K562 (cell line): Measurements from ENCODE around the gene CREB3L2. TPM values are rescaled to one million over a fixed set of nuclear protein-coding genes. Genes with fewer than 3 reads are reported as not detected.
A peak's percentile ranks its signal among the peaks of the same experiment; 100 is the strongest.

Source experiments
- ADNP ChIP-seq: fragments of 200-800 bp; sonication (Bioruptor generic); IDR thresholded peaks from 2 replicates; pipeline ENCODE4 v1.6.1; 2016; ENCODE audit warnings: missing genetic modification characterization, missing compliant biosample characterization
- ARHGAP35 ChIP-seq: fragments of 450-650 bp; IDR thresholded peaks from 2 replicates; pipeline ENCODE4 v1.6.1; 2018; ENCODE audit not compliant: partially characterized antibody
- ATF6 ChIP-seq: sonication (generic); formaldehyde crosslinking; IDR thresholded peaks from 2 replicates; pipeline ENCODE4 v1.4.0; 2020; ENCODE audit warnings: mild to moderate bottlenecking, missing genetic modification reagents
- DMBX1 ChIP-seq: fragments of 250-450 bp; sonication (Bioruptor Pico); IDR thresholded peaks from 2 replicates; pipeline ENCODE4 v1.8.0; 2022; ENCODE audit warnings: inconsistent platforms, mild to moderate bottlenecking, moderate library complexity, borderline replicate concordance
- GTF2F1 ChIP-seq: IDR thresholded peaks from 2 replicates; pipeline ENCODE4 v1.6.1; 2011; ENCODE audit warnings: low read depth, low read length, improper control_type of control experiment
- MTA3 ChIP-seq: fragments of 450-650 bp; formaldehyde crosslinking; IDR thresholded peaks from 2 replicates; pipeline ENCODE4 v1.6.1; 2017; ENCODE audit warnings: mild to moderate bottlenecking, borderline replicate concordance
- NR2C1 ChIP-seq, 2 experiments: fragments of 450-650 bp; IDR thresholded peaks; 2 replicates each; pipeline ENCODE4 v1.6.1; 2017; ENCODE audit warnings: mild to moderate bottlenecking in 2 of 2, antibody characterized with exemption in 1 of 2, inconsistent platforms in 1 of 2, missing compliant biosample characterization in 1 of 2, missing genetic modification characterization in 1 of 2
- NR2C2 ChIP-seq, 2 experiments: fragments of 200-800 bp in 1 of 2; sonication (Bioruptor generic) in 1 of 2; sonication (generic) in 1 of 2; formaldehyde crosslinking in 1 of 2; IDR thresholded peaks; 2 replicates each; pipeline versions ENCODE4 v1.6.1 to v1.8.0; 2016 to 2022; ENCODE audit warnings: mild to moderate bottlenecking in 1 of 2, missing compliant biosample characterization in 1 of 2, missing genetic modification characterization in 1 of 2, missing genetic modification reagents in 1 of 2
- PCBP1 ChIP-seq: fragments of 200-400 bp; formaldehyde crosslinking; IDR thresholded peaks from 2 replicates; pipeline ENCODE4 v1.6.1; 2018; ENCODE audit warnings: mild to moderate bottlenecking, low read depth, low read length; ENCODE audit not compliant: poor library complexity, severe bottlenecking
- POLR2AphosphoS5 ChIP-seq: IDR thresholded peaks from 2 replicates; pipeline ENCODE4 v1.6.1; 2011; ENCODE audit warnings: mild to moderate bottlenecking, low read depth, low read length, moderate library complexity; ENCODE audit not compliant: control insufficient read depth, insufficient read depth
- POLR2B ChIP-seq: fragments of 450-650 bp; IDR thresholded peaks from 2 replicates; pipeline ENCODE4 v1.6.1; 2018; ENCODE audit warnings: low read depth; ENCODE audit not compliant: partially characterized antibody
- PTBP1 ChIP-seq: fragments of 200-400 bp; formaldehyde crosslinking; IDR thresholded peaks from 2 replicates; pipeline ENCODE4 v1.6.1; 2017; ENCODE audit warnings: low read depth, low read length
- SAFB2 ChIP-seq: fragments of 200-400 bp; formaldehyde crosslinking; IDR thresholded peaks from 2 replicates; pipeline ENCODE4 v1.6.1; 2018; ENCODE audit warnings: borderline replicate concordance, low read length, low read depth, moderate library complexity; ENCODE audit not compliant: severe bottlenecking
- TFE3 ChIP-seq: fragments of 450-650 bp; formaldehyde crosslinking; IDR thresholded peaks from 2 replicates; pipeline ENCODE4 v1.4.0; 2020; ENCODE audit warnings: mild to moderate bottlenecking, mixed read lengths
- ZBTB7A ChIP-seq: IDR thresholded peaks from 2 replicates; pipeline ENCODE4 v1.6.1; 2011; ENCODE audit warnings: low read depth, mild to moderate bottlenecking, low read length, moderate library complexity, borderline replicate concordance; ENCODE audit not compliant: control insufficient read depth
- ZNF224 ChIP-seq: sonication (generic); formaldehyde crosslinking; IDR thresholded peaks from 2 replicates; pipeline ENCODE4 v1.8.0; 2022; ENCODE audit warnings: mild to moderate bottlenecking, missing genetic modification reagents
- ZNF282 ChIP-seq: sonication (generic); formaldehyde crosslinking; IDR thresholded peaks from 2 replicates; pipeline ENCODE4 v1.8.1; 2023; ENCODE audit warnings: missing genetic modification reagents
- ZNF57 ChIP-seq: fragments of 450-650 bp; formaldehyde crosslinking; IDR thresholded peaks from 2 replicates; pipeline ENCODE4 v1.4.0; 2020; ENCODE audit warnings: mild to moderate bottlenecking, moderate library complexity
- ZNF785 ChIP-seq: fragments of 250-450 bp; sonication (Bioruptor Pico); IDR thresholded peaks from 2 replicates; pipeline ENCODE4 v1.4.0; 2020; ENCODE audit warnings: mild to moderate bottlenecking
- ZNF830 ChIP-seq: fragments of 250-450 bp; sonication (Bioruptor Pico); IDR thresholded peaks from 2 replicates; pipeline ENCODE4 v1.5.0; 2021; ENCODE audit warnings: mild to moderate bottlenecking
- polyA plus RNA-seq, 8 experiments: library from polyadenylated mRNA; depleted of rRNA in 4 of 8; stranded (reverse) in 5 of 8; unstranded in 3 of 8; fragments of >200 nt; fragmentation: Nextera tagmentation in 2 of 8; fragmentation: Illumina TruSeq in 1 of 8; extraction: Ambion mirVana in 2 of 8; extraction: Trizol in 1 of 8; gene quantifications; 2 replicates each; pipeline versions ENCODE4 v1.2.1 to v1.2.3, GENCODE V29; 2011 to 2014; ENCODE audit warnings: inconsistent platforms in 1 of 8, missing spikeins in 1 of 8
- total RNA-seq, 7 experiments: library from RNA; depleted of rRNA in 6 of 7; stranded (reverse); fragments of >200 nt in 6 of 7; fragmentation: Illumina TruSeq in 2 of 7; extraction: Trizol in 2 of 7; gene quantifications; 2 replicates each; pipeline versions ENCODE4 v1.2.1 to v1.2.3, GENCODE V29; 2011 to 2021; ENCODE audit warnings: low replicate concordance in 1 of 7
- TF ChIP-seq, protein P1 (sequence below): sonication (generic); formaldehyde crosslinking; IDR thresholded peaks from 2 replicates; pipeline ENCODE4 v1.8.0; 2022; ENCODE audit warnings: mild to moderate bottlenecking, missing genetic modification reagents
- TF ChIP-seq, protein P2 (sequence below): IDR thresholded peaks from 2 replicates; pipeline ENCODE4 v1.6.1; 2012; ENCODE audit warnings: low read depth, low read length, improper control_type of control experiment, borderline replicate concordance

CREB3L2 gene
- total and polyA plus RNA-seq, 9 of the 15 experiments (the other 6 are each of a cell fraction or from before 2014, with no cell fraction given): 7.1 to 45.6 (median 15.8) TPM

GRCh38 chr7:137962491-137962874, 39.4 kb downstream of the CREB3L2 start (continued):
- TF ChIP-seq, protein P1, sequence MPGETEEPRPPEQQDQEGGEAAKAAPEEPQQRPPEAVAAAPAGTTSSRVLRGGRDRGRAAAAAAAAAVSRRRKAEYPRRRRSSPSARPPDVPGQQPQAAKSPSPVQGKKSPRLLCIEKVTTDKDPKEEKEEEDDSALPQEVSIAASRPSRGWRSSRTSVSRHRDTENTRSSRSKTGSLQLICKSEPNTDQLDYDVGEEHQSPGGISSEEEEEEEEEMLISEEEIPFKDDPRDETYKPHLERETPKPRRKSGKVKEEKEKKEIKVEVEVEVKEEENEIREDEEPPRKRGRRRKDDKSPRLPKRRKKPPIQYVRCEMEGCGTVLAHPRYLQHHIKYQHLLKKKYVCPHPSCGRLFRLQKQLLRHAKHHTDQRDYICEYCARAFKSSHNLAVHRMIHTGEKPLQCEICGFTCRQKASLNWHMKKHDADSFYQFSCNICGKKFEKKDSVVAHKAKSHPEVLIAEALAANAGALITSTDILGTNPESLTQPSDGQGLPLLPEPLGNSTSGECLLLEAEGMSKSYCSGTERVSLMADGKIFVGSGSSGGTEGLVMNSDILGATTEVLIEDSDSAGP: no peak
- no peak for TF ChIP-seq ADNP (tag)
- no peak for TF ChIP-seq ATF6 (CRISPR knock-in tag)
- TF ChIP-seq ZNF282: no peak
- no peak for TF ChIP-seq ZNF224 (CRISPR knock-in tag)
- no peak for TF ChIP-seq POLR2B
- TF ChIP-seq NR2C1 (IDR thresholded peaks at IDR 0.05): no peak
- TF ChIP-seq NR2C1 (tag; IDR thresholded peaks at IDR 0.05): no peak
- TF ChIP-seq PTBP1: no peak
- no peak for TF ChIP-seq ZNF57 (CRISPR knock-in tag)
- no peak for TF ChIP-seq PCBP1
- TF ChIP-seq, protein P2, sequence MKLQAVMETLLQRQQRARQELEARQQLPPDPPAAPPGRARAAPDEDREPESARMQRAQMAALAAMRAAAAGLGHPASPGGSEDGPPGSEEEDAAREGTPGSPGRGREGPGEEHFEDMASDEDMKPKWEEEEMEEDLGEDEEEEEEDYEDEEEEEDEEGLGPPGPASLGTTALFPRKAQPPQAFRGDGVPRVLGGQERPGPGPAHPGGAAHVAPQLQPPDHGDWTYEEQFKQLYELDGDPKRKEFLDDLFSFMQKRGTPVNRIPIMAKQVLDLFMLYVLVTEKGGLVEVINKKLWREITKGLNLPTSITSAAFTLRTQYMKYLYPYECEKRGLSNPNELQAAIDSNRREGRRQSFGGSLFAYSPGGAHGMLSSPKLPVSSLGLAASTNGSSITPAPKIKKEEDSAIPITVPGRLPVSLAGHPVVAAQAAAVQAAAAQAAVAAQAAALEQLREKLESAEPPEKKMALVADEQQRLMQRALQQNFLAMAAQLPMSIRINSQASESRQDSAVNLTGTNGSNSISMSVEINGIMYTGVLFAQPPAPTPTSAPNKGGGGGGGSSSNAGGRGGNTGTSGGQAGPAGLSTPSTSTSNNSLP: no peak
- TF ChIP-seq GTF2F1: no peak
- no peak for TF ChIP-seq ARHGAP35
- no peak for TF ChIP-seq POLR2AphosphoS5
- no peak for TF ChIP-seq ZNF830
- 0 out of 2 replicates have a peak, but pooled peaks have one; percentile 10 for TF ChIP-seq ZBTB7A
- no peak for TF ChIP-seq SAFB2
- no peak for TF ChIP-seq MTA3
- TF ChIP-seq NR2C2 (CRISPR knock-in tag; IDR thresholded peaks at IDR 0.05): no peak
- TF ChIP-seq NR2C2 (tag; IDR thresholded peaks at IDR 0.05): no peak
- TF ChIP-seq DMBX1: no peak
- no peak for TF ChIP-seq ZNF785 (CRISPR knock-in tag)
- no peak for TF ChIP-seq TFE3 (CRISPR knock-in tag)
